C4-2B (cell line): ENCODE results near the gene IL32.

Experiments used
- H3K27ac ChIP-seq: fragments of 450-650 bp; 2 replicates; pipeline ENCODE4 v1.5.1; 2017
- ZFX ChIP-seq: fragments of 450-650 bp; IDR thresholded peaks from 2 replicates; pipeline ENCODE4 v1.6.1; 2017
- TF ChIP-seq, protein P1 (sequence below): fragments of 450-650 bp; conservative IDR thresholded peaks from 2 replicates; pipeline ENCODE4 v1.5.1; 2017; ENCODE audit warnings: mild to moderate bottlenecking

The IL32 gene

GRCh38 chr16:3029491-3030221 lies 35.8 kb upstream of the IL32 start:
- TF ChIP-seq, protein P1, sequence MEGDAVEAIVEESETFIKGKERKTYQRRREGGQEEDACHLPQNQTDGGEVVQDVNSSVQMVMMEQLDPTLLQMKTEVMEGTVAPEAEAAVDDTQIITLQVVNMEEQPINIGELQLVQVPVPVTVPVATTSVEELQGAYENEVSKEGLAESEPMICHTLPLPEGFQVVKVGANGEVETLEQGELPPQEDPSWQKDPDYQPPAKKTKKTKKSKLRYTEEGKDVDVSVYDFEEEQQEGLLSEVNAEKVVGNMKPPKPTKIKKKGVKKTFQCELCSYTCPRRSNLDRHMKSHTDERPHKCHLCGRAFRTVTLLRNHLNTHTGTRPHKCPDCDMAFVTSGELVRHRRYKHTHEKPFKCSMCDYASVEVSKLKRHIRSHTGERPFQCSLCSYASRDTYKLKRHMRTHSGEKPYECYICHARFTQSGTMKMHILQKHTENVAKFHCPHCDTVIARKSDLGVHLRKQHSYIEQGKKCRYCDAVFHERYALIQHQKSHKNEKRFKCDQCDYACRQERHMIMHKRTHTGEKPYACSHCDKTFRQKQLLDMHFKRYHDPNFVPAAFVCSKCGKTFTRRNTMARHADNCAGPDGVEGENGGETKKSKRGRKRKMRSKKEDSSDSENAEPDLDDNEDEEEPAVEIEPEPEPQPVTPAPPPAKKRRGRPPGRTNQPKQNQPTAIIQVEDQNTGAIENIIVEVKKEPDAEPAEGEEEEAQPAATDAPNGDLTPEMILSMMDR = no peak
- no peak for TF ChIP-seq ZFX
- no peak overlapping the region for H3K27ac ChIP-seq

DNA sequence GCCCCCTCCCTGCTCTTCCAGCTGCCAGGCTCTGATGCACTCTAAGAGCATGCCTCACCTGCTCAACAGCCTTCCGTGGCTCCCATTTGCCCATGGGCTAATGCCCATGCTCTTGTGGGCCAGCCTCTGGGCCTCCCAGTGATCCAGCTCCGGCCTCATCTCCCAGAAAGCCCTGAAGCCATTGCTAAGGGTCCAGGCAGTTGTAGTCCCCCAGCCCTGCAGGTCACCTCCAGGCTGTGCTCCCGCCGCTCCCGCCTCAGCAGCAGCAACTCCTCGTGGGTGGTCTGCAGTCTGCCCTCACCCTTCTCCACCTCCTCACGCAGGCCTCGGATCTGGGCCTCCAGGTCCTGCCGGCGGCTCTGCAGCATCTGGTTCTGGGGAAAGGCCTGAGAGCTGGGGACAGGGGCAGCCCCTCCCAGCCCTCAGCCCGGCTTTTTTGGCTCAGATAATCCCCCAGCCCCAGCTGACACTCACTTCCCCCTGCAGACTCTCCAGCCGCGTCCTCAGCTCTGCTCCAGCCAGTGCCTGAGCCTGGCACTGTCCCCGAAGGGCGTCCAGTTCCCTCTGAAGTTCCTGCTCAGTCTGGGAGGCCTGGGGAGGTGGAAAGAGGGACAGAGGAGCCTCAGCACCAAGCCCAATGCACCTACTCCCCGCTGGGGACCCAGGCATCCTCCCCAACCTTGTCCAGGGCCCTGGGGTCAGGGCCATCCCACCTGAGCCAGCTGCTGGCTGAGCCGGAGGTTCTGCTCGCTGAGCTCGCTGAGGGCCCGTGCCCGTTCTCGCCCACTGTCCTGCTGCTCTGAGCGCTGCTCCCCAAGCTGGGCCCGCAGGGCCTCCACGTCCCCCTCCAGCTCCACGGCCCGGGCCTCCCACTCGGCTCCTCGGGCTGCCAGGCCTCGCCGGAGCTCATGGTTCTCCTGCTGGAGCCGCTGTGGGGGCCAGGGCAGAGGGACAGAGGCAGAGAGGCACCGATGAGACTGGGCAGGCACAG lies 34.9 kb upstream of the IL32 start:
- peak overlapping the region; percentile 24; the same call in 1 of the 2 replicates for H3K27ac ChIP-seq
- TF ChIP-seq, protein P1 = no peak
- TF ChIP-seq ZFX = no peak

DNA sequence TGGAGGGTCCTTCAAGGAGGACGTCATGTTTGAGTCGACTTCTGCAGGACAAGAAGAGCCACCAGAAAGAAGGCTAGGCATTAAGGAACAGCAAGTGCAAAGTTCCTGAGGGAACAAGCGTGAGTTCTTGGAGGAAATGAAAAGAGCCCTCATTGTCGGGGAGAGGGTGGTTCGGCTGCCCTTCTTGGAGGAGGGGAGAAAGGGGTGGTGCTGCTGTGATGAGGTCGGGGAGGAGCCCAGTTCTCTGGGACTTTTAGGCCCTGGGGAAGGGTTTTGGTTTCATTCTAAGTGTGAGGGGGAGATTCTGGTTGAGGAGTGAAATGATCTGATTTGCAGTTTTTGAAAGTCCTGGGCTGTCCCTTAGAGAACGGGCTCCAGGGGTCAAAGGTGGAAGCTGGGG lies 32.8 kb upstream of the IL32 start:
- TF ChIP-seq, protein P1 = no peak
- no peak for TF ChIP-seq ZFX
- no peak overlapping the region for H3K27ac ChIP-seq

- peak overlapping the region; percentile 66; the same call in 1 of the 2 replicates for H3K27ac ChIP-seq
Observed at GRCh38 chr16:3035289-3035971, 30.0 kb upstream of the IL32 start.

GRCh38 chr16:3035972-3036725 lies 29.3 kb upstream of the IL32 start:
- TF ChIP-seq, protein P1 = no peak
- no peak for TF ChIP-seq ZFX
- peak overlapping the region; percentile 66 for H3K27ac ChIP-seq

More at GRCh38 chr16:3035289-3035971, 30.0 kb upstream of the IL32 start:
- TF ChIP-seq, protein P1 = no peak
- no peak for TF ChIP-seq ZFX

- TF ChIP-seq, protein P1 = no peak
- no peak for TF ChIP-seq ZFX
- peak within 1 kb of the TSS; percentile 66 for H3K27ac ChIP-seq
Observed at GRCh38 chr16:3036726-3037315, 28.6 kb upstream of the IL32 start, which contains the start of gene BICDL2. BICDL2 (minus strand) TSS chr16:3036944; CDS start chr16:3035496, 1,448 bp downstream.
